H9 (cell line): ENCODE measurements around the gene HS2ST1. TPM values are rescaled to one million over a fixed set of nuclear protein-coding genes. Genes with fewer than 3 reads are reported as not detected.

Experiments used
- DNase-seq: peaks from one replicate; pipeline ENCODE4 v3.0.0-alpha.2; 2017
- H2AFZ ChIP-seq: one replicate; pipeline ENCODE4 v1.6.1; 2013; ENCODE audit warnings: mild to moderate bottlenecking, low read length, control low read depth, moderate library complexity
- H2AK5ac ChIP-seq: 2 replicates; pipeline ENCODE4 v1.6.1; 2013; ENCODE audit warnings: low read length, control low read depth, mixed read lengths; ENCODE audit not compliant: insufficient read length
- H2BK120ac ChIP-seq: one replicate; pipeline ENCODE4 v1.6.1; 2013; ENCODE audit warnings: low read depth, mild to moderate bottlenecking, low read length, control low read depth, inconsistent platforms; ENCODE audit not compliant: poor library complexity, severe bottlenecking
- H2BK12ac ChIP-seq: 2 replicates; pipeline ENCODE4 v1.6.1; 2013; ENCODE audit warnings: low read length, control low read depth, mixed read lengths, low read depth; ENCODE audit not compliant: insufficient read length
- H2BK15ac ChIP-seq: 2 replicates; pipeline ENCODE4 v1.6.1; 2013; ENCODE audit warnings: low read depth, low read length, control low read depth
- H2BK20ac ChIP-seq: one replicate; pipeline ENCODE4 v1.6.1; 2013; ENCODE audit warnings: low read depth, mild to moderate bottlenecking, low read length, control low read depth, inconsistent platforms; ENCODE audit not compliant: poor library complexity, severe bottlenecking
- H2BK5ac ChIP-seq: 2 replicates; pipeline ENCODE4 v1.6.1; 2013; ENCODE audit warnings: low read length, control low read depth, mixed read lengths; ENCODE audit not compliant: insufficient read length
- H3K14ac ChIP-seq: 2 replicates; pipeline ENCODE4 v1.6.1; 2013; ENCODE audit warnings: low read length, control low read depth; ENCODE audit not compliant: insufficient read depth
- H3K18ac ChIP-seq: 2 replicates; pipeline ENCODE4 v1.6.1; 2013; ENCODE audit warnings: low read depth, mild to moderate bottlenecking, mixed read lengths, low read length, control low read depth; ENCODE audit not compliant: insufficient read length
- H3K23ac ChIP-seq: 2 replicates; pipeline ENCODE4 v1.6.1; 2013; ENCODE audit warnings: low read length, control low read depth, mixed read lengths, low read depth; ENCODE audit not compliant: insufficient read length
- H3K23me2 ChIP-seq: 2 replicates; pipeline ENCODE4 v1.6.1; 2013; ENCODE audit warnings: low read depth, mild to moderate bottlenecking, mixed read lengths, low read length, control low read depth; ENCODE audit not compliant: insufficient read length, poor library complexity, severe bottlenecking
- H3K27ac ChIP-seq: 2 replicates; pipeline ENCODE4 v1.5.1; 2013; ENCODE audit warnings: low read length, control low read depth, mixed read lengths, low read depth; ENCODE audit not compliant: insufficient read length
- H3K27me3 ChIP-seq: 2 replicates; pipeline ENCODE4 v1.6.1; 2013; ENCODE audit warnings: low read length, control low read depth, inconsistent platforms; ENCODE audit not compliant: insufficient read depth
- H3K4ac ChIP-seq: 2 replicates; pipeline ENCODE4 v1.6.1; 2013; ENCODE audit warnings: low read depth, mild to moderate bottlenecking, control low read depth, inconsistent platforms, low read length, moderate library complexity
- H3K4me1 ChIP-seq: 2 replicates; pipeline ENCODE4 v1.6.1; 2013; ENCODE audit warnings: low read length, control low read depth, inconsistent platforms; ENCODE audit not compliant: insufficient read depth
- H3K4me2 ChIP-seq: 2 replicates; pipeline ENCODE4 v1.6.1; 2013; ENCODE audit warnings: low read length, control low read depth, mixed read lengths; ENCODE audit not compliant: insufficient read length, insufficient read depth
- H3K56ac ChIP-seq: 2 replicates; pipeline ENCODE4 v1.6.1; 2013; ENCODE audit warnings: low read depth, mild to moderate bottlenecking, mixed read lengths, low read length, control low read depth; ENCODE audit not compliant: insufficient read length
- H3K79me1 ChIP-seq: 2 replicates; pipeline ENCODE4 v1.6.1; 2013; ENCODE audit warnings: low read depth, mild to moderate bottlenecking, moderate library complexity, low read length, control low read depth, inconsistent platforms; ENCODE audit not compliant: insufficient read depth, poor library complexity, severe bottlenecking
- H3K79me2 ChIP-seq: 2 replicates; pipeline ENCODE4 v1.6.1; 2013; ENCODE audit warnings: low read length, control low read depth, inconsistent platforms; ENCODE audit not compliant: insufficient read depth
- H3K9ac ChIP-seq: 2 replicates; pipeline ENCODE4 v1.6.1; 2013; ENCODE audit warnings: low read length, control low read depth, mixed read lengths; ENCODE audit not compliant: insufficient read length; ENCODE audit errors: extremely low read depth
- H3K9me3 ChIP-seq: one replicate; pipeline ENCODE4 v1.6.1; 2013; ENCODE audit warnings: low read depth, low read length, inconsistent platforms; ENCODE audit not compliant: control insufficient read depth
- H3T11ph ChIP-seq: one replicate; pipeline ENCODE4 v1.6.1; 2013; ENCODE audit warnings: mild to moderate bottlenecking, low read length, control low read depth, inconsistent platforms
- H4K20me1 ChIP-seq: one replicate; pipeline ENCODE4 v1.6.1; 2013; ENCODE audit not compliant: control insufficient read depth, insufficient read length, insufficient read depth
- H4K5ac ChIP-seq: 2 replicates; pipeline ENCODE4 v1.6.1; 2013; ENCODE audit warnings: low read depth, mild to moderate bottlenecking, mixed read lengths, low read length, control low read depth; ENCODE audit not compliant: insufficient read length
- H4K8ac ChIP-seq: replicated peaks from 2 replicates; pipeline ENCODE4 v1.6.1; 2013; ENCODE audit warnings: low read length, control low read depth, mixed read lengths, low read depth; ENCODE audit not compliant: insufficient read length
- H4K91ac ChIP-seq: 2 replicates; pipeline ENCODE4 v1.6.1; 2013; ENCODE audit warnings: low read depth, mild to moderate bottlenecking, moderate library complexity, mixed read lengths, low read length, control low read depth; ENCODE audit not compliant: insufficient read length
- H3K27ac Mint-ChIP-seq, 3 experiments: 2 replicates in 2 of 3; 3 replicates in 1 of 3; pipeline ENCODE4 v1.8.0; 2020 to 2021; ENCODE audit warnings: mixed read lengths in 3 of 3, mild to moderate bottlenecking in 1 of 3, moderate library complexity in 1 of 3
- H3K27me3 Mint-ChIP-seq: 2 replicates; pipeline ENCODE4 v1.8.0; 2021; ENCODE audit warnings: low read depth, mild to moderate bottlenecking, moderate library complexity, mixed read lengths
- H3K36me3 Mint-ChIP-seq, 3 experiments: 2 replicates in 2 of 3; 3 replicates in 1 of 3; pipeline ENCODE4 v1.8.0; 2020 to 2021; ENCODE audit warnings: low read depth in 3 of 3, mixed read lengths in 3 of 3; ENCODE audit not compliant: insufficient read depth in 1 of 3
- H3K4me1 Mint-ChIP-seq, 2 experiments: 2 replicates each; pipeline ENCODE4 v1.8.0; 2020; ENCODE audit warnings: mixed read lengths in 2 of 2
- H3K4me3 Mint-ChIP-seq, 2 experiments: 2 replicates in 1 of 2; 3 replicates in 1 of 2; pipeline ENCODE4 v1.8.0; 2020 to 2021; ENCODE audit warnings: mild to moderate bottlenecking in 2 of 2, mixed read lengths in 2 of 2, moderate library complexity in 1 of 2
- H3K9me3 Mint-ChIP-seq, 2 experiments: 2 replicates in 1 of 2; 3 replicates in 1 of 2; pipeline ENCODE4 v1.8.0; 2020; ENCODE audit warnings: mild to moderate bottlenecking in 2 of 2, mixed read lengths in 2 of 2, moderate library complexity in 1 of 2
- CTCF ChIP-seq: fragments of 200-600 bp; sonication (generic); conservative IDR thresholded peaks from 3 replicates; pipeline ENCODE4 v1.8.0; 2021; ENCODE audit warnings: antibody characterized with exemption, mild to moderate bottlenecking
- WGBS: extraction: QIAGEN DNeasy Blood & Tissue Kit; methylation state at CpG from one replicate; pipeline ENCODE4 v1.1.7; 2013; ENCODE audit warnings: missing lambda C conversion rate, low lambda C conversion rate, mixed read lengths; ENCODE audit not compliant: insufficient read length; ENCODE audit errors: extremely low coverage; 5-methylcytosine and 5-hydroxymethylcytosine counted together
- total RNA-seq: library from RNA; stranded (reverse); gene quantifications from 2 replicates; pipeline ENCODE4 v1.2.1, GENCODE V29; 2021

Gene HS2ST1
- total RNA-seq, 1 experiment from 2014 or later: 20.1 TPM

GRCh38 chr1:87148661-87149060, 234.2 kb downstream of the HS2ST1 start:
- no peaks in the 10 kb centered on the region for H3K9me3 Mint-ChIP-seq
- Histone ChIP-seq H2AK5ac (no peak overlapping the region), H2AFZ (no peak overlapping the region), H3K9me3 (no peaks in the 10 kb centered on the region), H3K4me1 (no peaks in the 10 kb centered on the region; the same call in 1 of the 2 replicates), H2BK15ac (no peak overlapping the region), H3K9ac (no peak overlapping the region), H3K79me1 (no peaks in the 10 kb centered on the region), H3K27ac (no peak overlapping the region), H4K20me1 (no peaks in the 10 kb centered on the region), H3K23me2 (no peaks in the 10 kb centered on the region), H2BK12ac (no peak overlapping the region), H3K56ac (no peak overlapping the region), H4K5ac (no peak overlapping the region), H3K79me2 (no peaks in the 10 kb centered on the region), H3T11ph (no peak overlapping the region), H4K91ac (no peak overlapping the region), H3K4ac (no peak overlapping the region), H3K27me3 (no peaks in the 10 kb centered on the region), H3K4me2 (no peak overlapping the region), H3K23ac (no peak overlapping the region), H2BK5ac (no peak overlapping the region), H4K8ac (no peak overlapping the region), H3K18ac (no peak overlapping the region), H2BK20ac (no peak overlapping the region), H2BK120ac (no peak overlapping the region), H3K14ac (no peak overlapping the region)
- TF ChIP-seq CTCF: no peak
- no peak for DNase-seq
- H3K4me3 Mint-ChIP-seq: no peak overlapping the region
- WGBS: no CpG with 5 or more reads among the region's 4 CpGs
- peaks cover 33 to 41% of the 10 kb centered on the region in 2 experiments for H3K4me1 Mint-ChIP-seq
- peak overlapping the region in 2 of 3 experiments; percentile 17 to 63; a peak in 2 of 7 replicates for H3K27ac Mint-ChIP-seq
- H3K27me3 Mint-ChIP-seq: peaks cover 40% of the 10 kb centered on the region
- H3K36me3 Mint-ChIP-seq: peaks cover 0 to 2% (median 0%) of the 10 kb centered on the region in 3 experiments; a peak in 2 of 7 replicates
